H1 (cell line): ENCODE measurements around the gene STKLD1. TPM values are rescaled to one million over a fixed set of nuclear protein-coding genes. Genes with fewer than 3 reads are reported as not detected.
A peak's percentile ranks its signal among the peaks of the same experiment; 100 is the strongest.

ENCODE experiments used
- CHD1 ChIP-seq: IDR thresholded peaks from 2 replicates; pipeline ENCODE4 v1.6.1; 2012; ENCODE audit warnings: low read depth, low read length, improper control_type of control experiment
- CHD2 ChIP-seq: IDR thresholded peaks from 2 replicates; pipeline ENCODE4 v1.6.1; 2012; ENCODE audit warnings: low read length, improper control_type of control experiment
- EZH2 ChIP-seq: fragments of 200-600 bp; sonication (generic); IDR thresholded peaks from 2 replicates; pipeline ENCODE4 v1.7.1; 2012; ENCODE audit warnings: low read depth, mild to moderate bottlenecking, moderate library complexity, low read length, inconsistent platforms; ENCODE audit not compliant: severe bottlenecking
- GTF2F1 ChIP-seq: IDR thresholded peaks from 2 replicates; pipeline ENCODE4 v1.6.1; 2012; ENCODE audit warnings: low read depth, low read length, improper control_type of control experiment, borderline replicate concordance
- KDM1A ChIP-seq: fragments of 200-600, 300-600 bp; sonication (generic); IDR thresholded peaks from 2 replicates; pipeline ENCODE4 v1.7.1; 2016; ENCODE audit warnings: mild to moderate bottlenecking, low read length, borderline replicate concordance
- KDM4A ChIP-seq: IDR thresholded peaks from one replicate; pipeline ENCODE4 v1.7.1; 2012; ENCODE audit warnings: low read depth, mild to moderate bottlenecking, moderate library complexity, low read length, inconsistent platforms; ENCODE audit not compliant: severe bottlenecking
- NANOG ChIP-seq: IDR thresholded peaks from 2 replicates; pipeline ENCODE4 v1.6.1; 2011; ENCODE audit warnings: low read length, low read depth, mild to moderate bottlenecking, inconsistent platforms; ENCODE audit not compliant: insufficient read depth, poor library complexity, severe bottlenecking
- SAP30 ChIP-seq: fragments of 300-600 bp; sonication (generic); IDR thresholded peaks from 2 replicates; pipeline ENCODE4 v1.7.1; 2012; ENCODE audit warnings: low read length, moderate library complexity, mild to moderate bottlenecking, inconsistent platforms; ENCODE audit not compliant: insufficient read depth, insufficient replicate concordance
- SIRT6 ChIP-seq: IDR thresholded peaks from one replicate; pipeline ENCODE4 v1.7.1; 2012; ENCODE audit warnings: low read length, inconsistent platforms
- SP1 ChIP-seq: IDR thresholded peaks from 2 replicates; pipeline ENCODE4 v1.6.1; 2011; ENCODE audit warnings: low read depth, low read length
- SP2 ChIP-seq: IDR thresholded peaks from 2 replicates; pipeline ENCODE4 v1.6.1; 2012; ENCODE audit warnings: mild to moderate bottlenecking, low read length, inconsistent platforms
- TAF1 ChIP-seq: IDR thresholded peaks from 2 replicates; pipeline ENCODE4 v1.6.1; 2011; ENCODE audit warnings: mild to moderate bottlenecking, low read depth, low read length
- TAF7 ChIP-seq: optimal IDR thresholded peaks from 2 replicates; pipeline ENCODE3; 2011; ENCODE audit warnings: low read depth, mild to moderate bottlenecking, inconsistent platforms, low read length, moderate library complexity, borderline replicate concordance
- TBP ChIP-seq: IDR thresholded peaks from 2 replicates; pipeline ENCODE4 v1.6.1; 2011; ENCODE audit warnings: low read depth, low read length, improper control_type of control experiment
- TCF12 ChIP-seq: IDR thresholded peaks from 2 replicates; pipeline ENCODE4 v1.6.1; 2011; ENCODE audit warnings: low read depth, mild to moderate bottlenecking, low read length
- TEAD4 ChIP-seq: IDR thresholded peaks from 2 replicates; pipeline ENCODE4 v1.6.1; 2012; ENCODE audit warnings: low read depth, low read length, inconsistent platforms, mixed read lengths
- YY1 ChIP-seq: IDR thresholded peaks from 2 replicates; pipeline ENCODE4 v1.6.1; 2011; ENCODE audit warnings: low read depth, mild to moderate bottlenecking, low read length
- polyA plus RNA-seq, 7 experiments: library from polyadenylated mRNA; depleted of rRNA in 3 of 7; stranded (reverse) in 5 of 7; unstranded in 2 of 7; fragments of >200 nt in 5 of 7; fragments of 200-250 nt in 2 of 7; gene quantifications; 1 replicate in 5 of 7; 2 replicates in 1 of 7; 4 replicates in 1 of 7; pipeline versions ENCODE4 v1.2.1 to v1.2.3, GENCODE V29; 2011 to 2013; ENCODE audit warnings: missing spikeins in 2 of 7, mixed read lengths in 2 of 7
- total RNA-seq: library from RNA; stranded (reverse); fragmentation: NEBNext Ultra II Directional; extraction: Animal tissue kit (Norgen Biotek cat#: 25700); gene quantifications from 2 replicates; pipeline ENCODE4 v1.2.1, GENCODE V29; 2021
- TF ChIP-seq, protein P1 (sequence below): IDR thresholded peaks from 2 replicates; pipeline ENCODE4 v1.6.1; 2011; ENCODE audit warnings: low read depth, mild to moderate bottlenecking, low read length; ENCODE audit not compliant: insufficient read depth
- TF ChIP-seq, protein P2 (sequence below): IDR thresholded peaks from 2 replicates; pipeline ENCODE4 v1.6.1; 2012; ENCODE audit warnings: inconsistent platforms
- TF ChIP-seq, protein P3 (sequence below): IDR thresholded peaks from 2 replicates; pipeline ENCODE4 v1.6.1; 2011; ENCODE audit warnings: low read length, improper control_type of control experiment
- TF ChIP-seq, protein P4 (sequence below): IDR thresholded peaks from 2 replicates; pipeline ENCODE4 v1.6.1; 2012; ENCODE audit warnings: low read length, inconsistent platforms

Gene STKLD1
- total and polyA plus RNA-seq, 2 of the 8 experiments (the other 6 are each of a cell fraction or from before 2014, with no cell fraction given) = 0.26 TPM; not detected in 1

DNA sequence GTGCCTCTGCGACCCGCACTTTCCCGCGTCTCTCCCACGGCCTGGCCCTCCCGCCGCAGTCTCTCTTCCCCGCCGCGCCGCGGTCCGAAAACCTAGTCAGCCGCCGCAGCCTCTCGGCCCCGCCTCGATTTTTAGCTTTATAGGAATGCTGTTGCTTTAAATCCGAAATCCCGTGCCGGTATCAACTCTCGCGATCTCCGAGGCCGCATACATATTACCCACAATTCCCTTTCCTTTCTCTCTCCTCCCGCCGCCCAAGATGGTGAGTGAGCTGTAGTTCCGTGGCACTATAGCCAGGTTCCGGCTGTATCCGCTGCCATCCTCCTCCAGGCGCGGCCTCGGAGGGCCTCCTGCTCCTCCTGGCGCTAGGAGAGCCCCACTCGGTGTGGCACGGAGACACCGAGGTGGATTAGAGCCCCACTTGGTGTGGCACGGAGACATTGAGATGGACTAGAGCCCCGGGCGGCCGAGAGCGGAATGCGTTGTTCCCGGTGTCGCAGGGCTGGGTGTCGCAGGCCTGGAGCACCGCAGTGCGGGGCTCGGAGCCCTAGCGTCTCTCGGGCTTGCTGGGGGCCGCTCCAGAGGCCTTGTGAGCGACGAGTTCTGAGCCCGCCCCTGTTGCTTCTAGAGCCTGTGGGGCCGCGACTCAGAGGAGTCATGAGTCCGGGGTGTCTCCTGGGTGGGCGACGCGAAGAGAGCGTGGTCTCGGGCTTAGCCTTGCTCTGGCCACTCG lies 28.0 kb upstream of the STKLD1 start, which contains the start of the genes MED22 and RPL7A (continued):
- TF ChIP-seq TBP = peak; percentile 97
- 0 out of 2 replicates have a peak, but pooled peaks have one; percentile 29 for TF ChIP-seq TEAD4
- no peak; the same call in 1 of the 2 replicates for TF ChIP-seq GTF2F1
- TF ChIP-seq KDM1A = no peak
- peak; percentile 67 for TF ChIP-seq KDM4A
- peak; percentile 99 for TF ChIP-seq TAF1
- TF ChIP-seq, protein P1, sequence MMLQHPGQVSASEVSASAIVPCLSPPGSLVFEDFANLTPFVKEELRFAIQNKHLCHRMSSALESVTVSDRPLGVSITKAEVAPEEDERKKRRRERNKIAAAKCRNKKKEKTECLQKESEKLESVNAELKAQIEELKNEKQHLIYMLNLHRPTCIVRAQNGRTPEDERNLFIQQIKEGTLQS = no peak
- peak; percentile 98 for TF ChIP-seq CHD2
- TF ChIP-seq, protein P2, sequence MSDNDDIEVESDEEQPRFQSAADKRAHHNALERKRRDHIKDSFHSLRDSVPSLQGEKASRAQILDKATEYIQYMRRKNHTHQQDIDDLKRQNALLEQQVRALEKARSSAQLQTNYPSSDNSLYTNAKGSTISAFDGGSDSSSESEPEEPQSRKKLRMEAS = peak; percentile 53; the same call in 1 of the 2 replicates
- TF ChIP-seq, protein P3, sequence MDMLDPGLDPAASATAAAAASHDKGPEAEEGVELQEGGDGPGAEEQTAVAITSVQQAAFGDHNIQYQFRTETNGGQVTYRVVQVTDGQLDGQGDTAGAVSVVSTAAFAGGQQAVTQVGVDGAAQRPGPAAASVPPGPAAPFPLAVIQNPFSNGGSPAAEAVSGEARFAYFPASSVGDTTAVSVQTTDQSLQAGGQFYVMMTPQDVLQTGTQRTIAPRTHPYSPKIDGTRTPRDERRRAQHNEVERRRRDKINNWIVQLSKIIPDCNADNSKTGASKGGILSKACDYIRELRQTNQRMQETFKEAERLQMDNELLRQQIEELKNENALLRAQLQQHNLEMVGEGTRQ = no peak
- TF ChIP-seq SP1 = peak; percentile 64; the same call in 1 of the 2 replicates
- TF ChIP-seq SP2 = no peak
- no peak for TF ChIP-seq EZH2
- TF ChIP-seq TCF12 = 0 out of 2 replicates have a peak, but pooled peaks have one; percentile 25
- TF ChIP-seq SAP30 = no peak
- TF ChIP-seq SIRT6 = no peak
- no peak for TF ChIP-seq CHD1
- TF ChIP-seq, protein P4, sequence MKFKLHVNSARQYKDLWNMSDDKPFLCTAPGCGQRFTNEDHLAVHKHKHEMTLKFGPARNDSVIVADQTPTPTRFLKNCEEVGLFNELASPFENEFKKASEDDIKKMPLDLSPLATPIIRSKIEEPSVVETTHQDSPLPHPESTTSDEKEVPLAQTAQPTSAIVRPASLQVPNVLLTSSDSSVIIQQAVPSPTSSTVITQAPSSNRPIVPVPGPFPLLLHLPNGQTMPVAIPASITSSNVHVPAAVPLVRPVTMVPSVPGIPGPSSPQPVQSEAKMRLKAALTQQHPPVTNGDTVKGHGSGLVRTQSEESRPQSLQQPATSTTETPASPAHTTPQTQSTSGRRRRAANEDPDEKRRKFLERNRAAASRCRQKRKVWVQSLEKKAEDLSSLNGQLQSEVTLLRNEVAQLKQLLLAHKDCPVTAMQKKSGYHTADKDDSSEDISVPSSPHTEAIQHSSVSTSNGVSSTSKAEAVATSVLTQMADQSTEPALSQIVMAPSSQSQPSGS = peak; percentile 85
- TF ChIP-seq TAF7 = peak; percentile 99
- peak; percentile 86 for TF ChIP-seq YY1
- TF ChIP-seq NANOG = no peak
